HG02885 (cell line): ENCODE results near the gene A1CF.
A peak's percentile ranks its signal among the peaks of the same experiment; 100 is the strongest.
"Not testable (repeated sequence)": the region's sequence is repeated elsewhere in the genome, so short reads cannot be mapped to it uniquely, and the experiment has no call there.

Experiments used
- ATAC-seq: cut with Tn5 transposase; IDR thresholded peaks from one replicate; pipeline ENCODE4 v1.9.1; 2021; ENCODE audit warnings: mild to moderate bottlenecking; ENCODE audit not compliant: unreplicated experiment, poor library complexity

A1CF gene

GRCh38 chr10:50885097-50885859 is at the start of gene A1CF:
A1CF (minus strand) TSS chr10:50885627; CDS start chr10:50859940, 25,687 bp downstream.
- ATAC-seq = no peak

- ATAC-seq = no peak
Observed at GRCh38 chr10:50931948-50932431, 46.6 kb upstream of the A1CF start.

GRCh38 chr10:50929670-50930069 is 44.2 kb upstream of the A1CF start:
- peak; percentile 52 for ATAC-seq

- ATAC-seq = no peak
Observed at GRCh38 chr10:50928190-50928552, 42.7 kb upstream of the A1CF start.

- ATAC-seq = no peak
Observed at GRCh38 chr10:50927522-50928189, 42.2 kb upstream of the A1CF start.

- ATAC-seq = not testable (repeated sequence)
Observed at GRCh38 chr10:50923471-50923870, 38.0 kb upstream of the A1CF start.

- ATAC-seq = no peak
Observed at GRCh38 chr10:50919010-50919409, 33.6 kb upstream of the A1CF start.

GRCh38 chr10:50918529-50918928 is 33.1 kb upstream of the A1CF start:
- no peak for ATAC-seq

- no peak for ATAC-seq
Observed at GRCh38 chr10:50917486-50917885, 32.1 kb upstream of the A1CF start.

GRCh38 chr10:50909334-50910014 is 24.0 kb upstream of the A1CF start:
- ATAC-seq = no peak

GRCh38 chr10:50908366-50908765 is 22.9 kb upstream of the A1CF start:
- ATAC-seq = no peak

- not testable (repeated sequence) for ATAC-seq
Observed at GRCh38 chr10:50905797-50906196, 20.4 kb upstream of the A1CF start.

- no peak for ATAC-seq
Observed at GRCh38 chr10:50896721-50897120, 11.3 kb upstream of the A1CF start.

GRCh38 chr10:50894312-50894711 is 8.9 kb upstream of the A1CF start:
- ATAC-seq = no peak

- ATAC-seq = no peak
Observed at GRCh38 chr10:50892467-50892866, 7.0 kb upstream of the A1CF start.

GRCh38 chr10:50884302-50884701 is 1.1 kb downstream of the A1CF start:
- no peak for ATAC-seq

- ATAC-seq = no peak
Observed at GRCh38 chr10:50883629-50884028, 1.8 kb downstream of the A1CF start.

- ATAC-seq = no peak
Observed at GRCh38 chr10:50882540-50882983, 2.9 kb downstream of the A1CF start.

- ATAC-seq = not testable (repeated sequence)
Observed at GRCh38 chr10:50881046-50881445, 4.4 kb downstream of the A1CF start.

GRCh38 chr10:50876429-50876828 is 9.0 kb downstream of the A1CF start:
- ATAC-seq = no peak

- ATAC-seq = no peak
Observed at GRCh38 chr10:50874723-50875122, 10.7 kb downstream of the A1CF start.
